ENCODE measurements around the gene VEPH1.

VEPH1 gene

GRCh38 chr3:157263027-157263426 is 240.2 kb downstream of the VEPH1 start:
- DNase-seq (ENCODE audit: low read depth, low spot score), result no peak

- no peak for DNase-seq (ENCODE audit: low read depth, low spot score)
Observed at GRCh38 chr3:157261000-157261399, 242.2 kb downstream of the VEPH1 start.

GRCh38 chr3:157259825-157260224 is 243.4 kb downstream of the VEPH1 start:
- no peak for DNase-seq (ENCODE audit: low read depth, low spot score)

GRCh38 chr3:157257101-157257500 is 246.1 kb downstream of the VEPH1 start:
- no peak for DNase-seq (ENCODE audit: low read depth, low spot score)

- DNase-seq (ENCODE audit: low read depth, low spot score), result no peak
Observed at GRCh38 chr3:157255797-157256196, 247.4 kb downstream of the VEPH1 start.

- no peak for DNase-seq (ENCODE audit: low read depth, low spot score)
Observed at GRCh38 chr3:157251685-157252084, 251.5 kb downstream of the VEPH1 start.

- no peak for DNase-seq (ENCODE audit: low read depth, low spot score)
Observed at GRCh38 chr3:157249606-157250005, 253.6 kb downstream of the VEPH1 start.

GRCh38 chr3:157248590-157249422 is 254.4 kb downstream of the VEPH1 start:
- DNase-seq (ENCODE audit: low read depth, low spot score), result peak; percentile 31

- DNase-seq (ENCODE audit: low read depth, low spot score), result no peak
Observed at GRCh38 chr3:157247391-157247790, 255.8 kb downstream of the VEPH1 start.

- no peak for DNase-seq (ENCODE audit: low read depth, low spot score)
Observed at GRCh38 chr3:157242836-157243235, 260.4 kb downstream of the VEPH1 start.

- DNase-seq (ENCODE audit: low read depth, low spot score), result no peak
Observed at GRCh38 chr3:157241599-157241998, 261.6 kb downstream of the VEPH1 start.

- no peak for DNase-seq (ENCODE audit: low read depth, low spot score)
Observed at GRCh38 chr3:157240408-157240807, 262.8 kb downstream of the VEPH1 start.

GRCh38 chr3:157239082-157239704 is 264.0 kb downstream of the VEPH1 start:
- DNase-seq (ENCODE audit: low read depth, low spot score), result peak; percentile 67

GRCh38 chr3:157238457-157238856 is 264.8 kb downstream of the VEPH1 start:
- DNase-seq (ENCODE audit: low read depth, low spot score), result no peak

GRCh38 chr3:157237886-157238285 is 265.3 kb downstream of the VEPH1 start:
- DNase-seq (ENCODE audit: low read depth, low spot score), result peak; percentile 54

- DNase-seq (ENCODE audit: low read depth, low spot score), result no peak
Observed at GRCh38 chr3:157235291-157235690, 267.9 kb downstream of the VEPH1 start.

- no peak for DNase-seq (ENCODE audit: low read depth, low spot score)
Observed at GRCh38 chr3:157233923-157234322, 269.3 kb downstream of the VEPH1 start.

- no peak for DNase-seq (ENCODE audit: low read depth, low spot score)
Observed at GRCh38 chr3:157232141-157232540, 271.1 kb downstream of the VEPH1 start.

GRCh38 chr3:157231071-157231470 is 272.1 kb downstream of the VEPH1 start:
- no peak for DNase-seq (ENCODE audit: low read depth, low spot score)

- DNase-seq (ENCODE audit: low read depth, low spot score), result no peak
Observed at GRCh38 chr3:157226173-157226847, 276.9 kb downstream of the VEPH1 start.

GRCh38 chr3:157225001-157225400 is 278.2 kb downstream of the VEPH1 start:
- DNase-seq (ENCODE audit: low read depth, low spot score), result no peak

GRCh38 chr3:157220883-157221282 is 282.3 kb downstream of the VEPH1 start:
- no peak for DNase-seq (ENCODE audit: low read depth, low spot score)

GRCh38 chr3:157220211-157220610 is 283.0 kb downstream of the VEPH1 start:
- no peak for DNase-seq (ENCODE audit: low read depth, low spot score)

All from ELF-1 (cell line).